KMS-11 (cell line): Measurements from ENCODE around the gene ZMYND12.

Source experiments
- H2AFZ ChIP-seq: fragments of 200-600 bp; sonication (generic); 2 replicates; pipeline ENCODE4 v1.6.1; 2016; ENCODE audit warnings: antibody characterized with exemption, mixed run types, low read depth
- H3K27ac ChIP-seq: fragments of 200-600 bp; sonication (generic); 2 replicates; pipeline ENCODE4 v1.6.1; 2016; ENCODE audit warnings: mild to moderate bottlenecking, mixed run types
- H3K27me3 ChIP-seq: fragments of 200-600 bp; sonication (generic); 2 replicates; pipeline ENCODE4 v1.6.1; 2017; ENCODE audit warnings: mild to moderate bottlenecking, low read depth, mixed run types, moderate library complexity; ENCODE audit not compliant: insufficient read depth
- H3K36me3 ChIP-seq: fragments of 200-600 bp; sonication (generic); 2 replicates; pipeline ENCODE4 v1.6.1; 2017; ENCODE audit warnings: mild to moderate bottlenecking, mixed run types; ENCODE audit not compliant: insufficient read depth
- H3K4me1 ChIP-seq: fragments of 200-600 bp; sonication (generic); 2 replicates; pipeline ENCODE4 v1.6.1; 2016; ENCODE audit warnings: mild to moderate bottlenecking, low read depth, mixed run types; ENCODE audit not compliant: poor library complexity, severe bottlenecking
- H3K4me2 ChIP-seq: fragments of 200-600 bp; sonication (generic); 2 replicates; pipeline ENCODE4 v1.7.0; 2016; ENCODE audit warnings: mild to moderate bottlenecking, mixed run types
- H3K4me3 ChIP-seq: fragments of 200-600 bp; sonication (generic); IDR thresholded peaks from 2 replicates; pipeline ENCODE4 v1.6.1; 2017; ENCODE audit warnings: low read depth, low read length, mixed read lengths; ENCODE audit not compliant: insufficient read depth
- H3K79me2 ChIP-seq: fragments of 200-600 bp; sonication (generic); 2 replicates; pipeline ENCODE4 v1.6.1; 2016; ENCODE audit warnings: low read depth, mixed run types; ENCODE audit not compliant: insufficient read depth
- H3K9ac ChIP-seq: fragments of 200-600 bp; sonication (generic); 2 replicates; pipeline ENCODE4 v1.6.1; 2016; ENCODE audit warnings: mild to moderate bottlenecking, mixed run types
- H4K20me1 ChIP-seq: fragments of 200-600 bp; sonication (generic); 2 replicates; pipeline ENCODE4 v1.6.1; 2016; ENCODE audit warnings: mild to moderate bottlenecking, mixed run types; ENCODE audit not compliant: insufficient read depth
- TF ChIP-seq, protein P1 (sequence below): fragments of 200-600 bp; sonication (generic); conservative IDR thresholded peaks from 2 replicates; pipeline ENCODE4 v1.6.1; 2017; ENCODE audit warnings: low read depth, mild to moderate bottlenecking, antibody characterized with exemption, low read length, moderate library complexity, mixed read lengths

Gene ZMYND12

GRCh38 chr1:42434340-42434739, 21.5 kb downstream of the ZMYND12 start:
- TF ChIP-seq, protein P1, sequence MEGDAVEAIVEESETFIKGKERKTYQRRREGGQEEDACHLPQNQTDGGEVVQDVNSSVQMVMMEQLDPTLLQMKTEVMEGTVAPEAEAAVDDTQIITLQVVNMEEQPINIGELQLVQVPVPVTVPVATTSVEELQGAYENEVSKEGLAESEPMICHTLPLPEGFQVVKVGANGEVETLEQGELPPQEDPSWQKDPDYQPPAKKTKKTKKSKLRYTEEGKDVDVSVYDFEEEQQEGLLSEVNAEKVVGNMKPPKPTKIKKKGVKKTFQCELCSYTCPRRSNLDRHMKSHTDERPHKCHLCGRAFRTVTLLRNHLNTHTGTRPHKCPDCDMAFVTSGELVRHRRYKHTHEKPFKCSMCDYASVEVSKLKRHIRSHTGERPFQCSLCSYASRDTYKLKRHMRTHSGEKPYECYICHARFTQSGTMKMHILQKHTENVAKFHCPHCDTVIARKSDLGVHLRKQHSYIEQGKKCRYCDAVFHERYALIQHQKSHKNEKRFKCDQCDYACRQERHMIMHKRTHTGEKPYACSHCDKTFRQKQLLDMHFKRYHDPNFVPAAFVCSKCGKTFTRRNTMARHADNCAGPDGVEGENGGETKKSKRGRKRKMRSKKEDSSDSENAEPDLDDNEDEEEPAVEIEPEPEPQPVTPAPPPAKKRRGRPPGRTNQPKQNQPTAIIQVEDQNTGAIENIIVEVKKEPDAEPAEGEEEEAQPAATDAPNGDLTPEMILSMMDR: no peak
- no peak overlapping the region for H2AFZ ChIP-seq
- no peak overlapping the region for H3K9ac ChIP-seq
- H3K4me3 ChIP-seq: no peak overlapping the region
- no peaks in the 10 kb centered on the region for H3K36me3 ChIP-seq
- no peak overlapping the region for H3K27ac ChIP-seq
- H3K79me2 ChIP-seq: no peaks in the 10 kb centered on the region
- no peaks in the 10 kb centered on the region for H4K20me1 ChIP-seq
- H3K27me3 ChIP-seq: no peaks in the 10 kb centered on the region
- H3K4me2 ChIP-seq: no peak overlapping the region
- H3K4me1 ChIP-seq: no peaks in the 10 kb centered on the region

DNA sequence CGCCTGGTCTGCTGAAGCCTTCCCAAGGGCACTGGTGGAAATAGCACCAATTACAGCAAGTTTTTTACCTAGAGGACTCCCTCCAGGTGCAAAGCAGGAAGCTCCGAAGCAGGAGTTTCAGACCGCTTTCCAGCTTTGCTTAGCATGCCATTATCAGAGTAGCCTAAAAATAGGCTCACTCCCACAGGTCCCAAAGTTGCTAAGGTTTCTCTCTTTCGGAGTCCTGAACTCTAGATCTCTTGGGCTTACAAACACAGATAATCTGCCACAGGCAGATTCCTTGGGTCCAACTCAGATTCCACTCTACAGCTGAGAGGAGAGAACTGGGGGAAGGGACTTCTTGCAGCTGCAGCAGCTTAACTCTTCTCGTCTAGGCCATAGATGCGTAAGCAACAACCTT, 22.5 kb downstream of the ZMYND12 start:
- H4K20me1 ChIP-seq: no peaks in the 10 kb centered on the region
- no peaks in the 10 kb centered on the region for H3K79me2 ChIP-seq
- no peaks in the 10 kb centered on the region for H3K36me3 ChIP-seq
- no peak overlapping the region for H3K9ac ChIP-seq
- H3K4me2 ChIP-seq: no peak overlapping the region
- H3K4me3 ChIP-seq: no peak overlapping the region
- TF ChIP-seq, protein P1: no peak
- no peaks in the 10 kb centered on the region for H3K4me1 ChIP-seq
- H3K27me3 ChIP-seq: no peaks in the 10 kb centered on the region
- H3K27ac ChIP-seq: no peak overlapping the region
- no peak overlapping the region for H2AFZ ChIP-seq

DNA sequence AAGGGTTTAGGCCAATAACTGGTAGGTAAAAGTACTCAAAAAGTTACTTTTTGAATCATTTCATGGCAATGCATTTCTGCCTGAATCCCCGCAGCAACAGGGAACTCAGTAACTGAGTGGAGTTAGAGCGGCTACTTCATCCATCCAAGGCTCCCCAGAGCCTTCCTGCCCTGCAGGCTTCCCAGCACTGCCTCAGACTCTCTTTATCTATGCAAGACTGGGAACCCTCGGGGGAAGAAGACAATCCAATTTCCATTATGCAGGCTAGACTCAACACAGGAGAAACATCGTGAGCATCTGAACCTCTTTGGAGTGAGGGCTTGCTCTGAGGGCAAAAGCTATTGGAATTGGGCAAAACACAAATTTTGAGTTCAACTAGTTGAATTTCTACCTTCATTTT, 23.1 kb downstream of the ZMYND12 start:
- Histone ChIP-seq H3K4me1 (no peaks in the 10 kb centered on the region), H3K4me2 (no peak overlapping the region), H4K20me1 (no peaks in the 10 kb centered on the region), H3K9ac (no peak overlapping the region), H3K79me2 (no peaks in the 10 kb centered on the region), H3K4me3 (no peak overlapping the region), H3K36me3 (no peaks in the 10 kb centered on the region), H3K27ac (no peak overlapping the region), H2AFZ (no peak overlapping the region), H3K27me3 (no peaks in the 10 kb centered on the region)
- TF ChIP-seq, protein P1: no peak

DNA sequence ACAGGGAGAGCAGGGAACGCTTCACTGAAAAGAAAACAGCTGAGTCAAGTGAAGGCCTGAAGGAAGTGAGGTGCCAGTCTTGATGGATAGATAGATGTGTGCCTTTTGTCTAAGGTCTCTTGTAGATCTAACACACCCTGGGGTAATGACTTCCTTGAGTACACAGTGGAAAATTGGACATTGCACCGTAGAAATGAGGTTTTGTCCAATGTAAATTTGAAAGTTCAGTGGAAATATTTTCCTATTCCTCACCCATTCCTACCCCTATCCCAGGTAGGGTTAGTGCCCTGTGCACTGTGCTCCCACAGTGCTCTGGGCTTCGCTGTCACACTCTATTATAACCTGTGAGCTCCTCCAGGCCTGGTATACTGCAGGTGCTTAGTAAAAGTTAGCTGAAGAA, 24.3 kb downstream of the ZMYND12 start:
- TF ChIP-seq, protein P1: no peak
- Histone ChIP-seq H3K4me2 (no peak overlapping the region), H3K9ac (no peak overlapping the region), H4K20me1 (no peaks in the 10 kb centered on the region), H3K4me3 (no peak overlapping the region), H3K79me2 (no peaks in the 10 kb centered on the region), H2AFZ (no peak overlapping the region), H3K4me1 (no peaks in the 10 kb centered on the region), H3K27me3 (no peaks in the 10 kb centered on the region), H3K27ac (no peak overlapping the region), H3K36me3 (no peaks in the 10 kb centered on the region)
